C1 segment of cervical spinal cord (tissue), 14 donors: Measurements from ENCODE around the gene DAB2IP.
"Not testable (repeated sequence)": the region's sequence is repeated elsewhere in the genome, so short reads cannot be mapped to it uniquely, and the experiment has no call there.

ENCODE experiments used
- DNase-seq, 14 donors: peaks; one replicate each; lab custom pipeline; 2025; lab: John Stamatoyannopoulos, UW

DAB2IP gene

DNA sequence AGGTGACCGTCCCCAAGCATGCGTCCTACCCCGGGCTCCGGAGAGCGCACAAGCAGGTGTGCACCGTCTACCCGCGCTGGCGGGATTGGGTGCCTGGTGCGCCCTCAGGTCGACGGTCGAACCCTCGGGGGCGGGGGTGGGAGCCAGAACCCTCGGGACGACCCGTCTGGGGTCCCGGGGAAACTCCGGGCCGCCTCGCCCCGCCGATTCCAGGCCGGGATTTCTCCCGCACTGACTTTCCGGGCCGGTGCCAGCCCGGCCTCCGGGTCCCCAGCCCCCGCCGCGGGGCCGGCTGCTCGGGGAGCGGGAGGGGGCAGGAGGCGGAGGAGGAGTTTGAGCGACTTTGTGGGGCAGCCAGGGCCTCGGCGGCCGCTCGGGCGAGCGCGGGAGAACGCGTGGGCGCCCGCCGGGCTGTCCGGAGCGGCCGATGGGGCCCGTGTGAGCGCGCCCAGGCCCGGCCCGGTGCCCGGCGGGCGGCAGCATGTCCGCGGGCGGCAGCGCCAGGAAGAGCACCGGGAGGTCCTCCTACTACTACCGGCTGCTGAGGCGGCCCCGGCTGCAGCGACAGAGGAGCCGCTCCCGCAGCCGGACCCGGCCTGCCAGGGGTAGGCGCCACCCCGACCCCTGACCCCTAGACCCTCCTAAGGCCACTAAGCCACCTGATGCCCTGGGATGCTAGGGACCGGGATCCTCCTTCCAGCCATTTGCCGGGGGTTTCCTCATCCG, at the start of gene DAB2IP:
Gene DAB2IP, plus strand, starts transcription at position 340 of the 726 bp plus-strand sequence. Its CDS starts 142 bp downstream, at position 482.
- DNase-seq: peak in 11 of 14 donors; percentile 31 to 83 (median 45)

DNA sequence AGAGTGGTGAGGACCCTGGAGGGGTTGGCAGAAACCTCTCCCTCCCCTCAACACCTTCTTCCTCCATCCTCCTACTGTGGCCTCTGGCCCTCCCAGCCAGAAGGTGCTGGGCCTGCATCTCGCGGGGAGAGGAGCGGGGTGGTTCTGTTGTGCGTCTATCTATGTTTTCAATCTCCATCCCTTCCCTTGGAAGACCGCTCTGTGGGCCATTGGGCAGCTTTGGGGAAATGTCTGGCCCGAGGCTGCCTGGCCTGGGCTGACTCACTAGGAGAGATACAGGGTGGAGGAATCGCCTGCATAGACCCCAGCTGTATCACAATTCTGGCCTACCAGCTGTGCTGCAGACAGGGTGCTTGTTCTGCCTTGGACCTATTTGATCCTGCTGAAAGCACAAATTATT, 48.4 kb upstream of the DAB2IP start:
- no peak for DNase-seq

DNA sequence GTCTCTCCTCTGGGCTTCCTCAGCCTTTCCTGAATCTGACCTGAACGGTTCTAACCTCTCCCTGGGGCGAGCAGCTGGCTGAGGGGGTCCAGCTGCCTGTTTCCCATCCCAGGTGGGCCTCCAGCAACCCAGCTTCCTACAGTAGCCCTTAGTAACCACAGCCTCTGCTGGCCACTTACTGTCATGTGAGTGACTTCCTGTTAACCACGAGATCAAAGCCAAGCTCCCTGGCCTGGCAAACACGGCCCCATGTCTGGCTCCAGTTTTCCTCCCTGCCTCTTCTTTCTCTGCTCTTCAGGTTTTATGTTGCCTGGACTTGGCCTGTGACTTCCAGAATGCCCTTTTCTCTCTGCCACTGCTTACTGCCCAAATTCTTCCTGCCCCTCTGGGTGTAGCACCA, 47.2 kb upstream of the DAB2IP start:
- peak in 6 of 14 donors; percentile 49 to 68 (median 56) for DNase-seq

DNA sequence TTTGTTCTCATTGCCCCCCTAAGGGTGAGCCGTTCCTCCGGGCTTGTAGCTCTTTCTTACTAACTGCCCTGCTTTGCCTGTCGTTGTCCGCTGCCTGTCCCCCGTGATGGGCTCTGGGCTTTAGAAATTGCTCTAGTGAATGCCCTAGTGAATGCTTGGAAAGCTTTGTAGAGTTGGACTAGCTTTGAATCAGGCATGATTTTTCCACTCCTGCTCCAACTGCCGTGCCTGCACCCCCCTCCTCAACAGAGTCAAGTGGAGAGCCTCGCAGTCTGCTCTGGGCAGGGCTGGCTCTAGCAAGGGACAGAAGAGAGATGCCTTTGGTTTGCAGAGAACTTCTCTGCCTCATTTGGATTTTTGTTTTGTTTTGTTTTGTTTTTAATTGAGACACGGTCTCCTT, 46.8 kb upstream of the DAB2IP start:
- DNase-seq: peak in 4 of 14 donors; percentile 49 to 68 (median 62)

DNA sequence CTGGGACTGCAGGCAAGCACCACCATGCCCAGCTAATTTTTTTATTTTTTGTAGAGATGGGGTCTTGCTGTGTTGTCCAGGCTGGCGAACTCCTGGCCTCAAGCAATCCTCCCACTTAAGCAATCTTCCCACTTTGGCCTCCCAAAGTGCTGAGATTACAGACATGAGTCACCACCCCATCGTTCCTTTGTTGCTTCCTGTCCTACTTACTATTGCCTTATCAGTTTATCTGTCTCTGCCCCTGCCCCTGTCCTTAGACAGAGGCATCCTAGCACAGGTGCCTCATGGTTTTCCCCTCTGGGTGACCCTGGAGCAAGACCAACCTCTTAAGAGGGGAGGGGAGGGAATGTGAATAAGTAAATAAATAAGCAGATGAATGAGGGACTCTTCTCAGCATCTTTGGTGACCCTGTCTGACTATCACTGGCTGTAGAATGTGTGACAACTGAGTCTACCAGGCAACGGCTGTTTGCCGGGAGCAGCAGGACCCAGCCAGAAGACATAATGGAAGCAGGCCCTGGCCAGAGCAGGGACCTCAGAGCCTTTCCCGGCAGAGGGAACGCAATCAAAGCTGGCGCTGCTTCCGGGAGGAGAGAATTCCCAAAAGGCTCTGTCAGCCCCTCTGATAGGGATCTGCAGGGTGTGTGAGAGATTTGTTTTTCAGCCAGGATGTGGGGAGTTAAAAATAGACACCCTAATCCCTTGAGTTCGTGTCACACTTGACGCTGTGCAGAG, 43.8 kb upstream of the DAB2IP start:
- peak in 1 of 14 donors; percentile 55 for DNase-seq

DNA sequence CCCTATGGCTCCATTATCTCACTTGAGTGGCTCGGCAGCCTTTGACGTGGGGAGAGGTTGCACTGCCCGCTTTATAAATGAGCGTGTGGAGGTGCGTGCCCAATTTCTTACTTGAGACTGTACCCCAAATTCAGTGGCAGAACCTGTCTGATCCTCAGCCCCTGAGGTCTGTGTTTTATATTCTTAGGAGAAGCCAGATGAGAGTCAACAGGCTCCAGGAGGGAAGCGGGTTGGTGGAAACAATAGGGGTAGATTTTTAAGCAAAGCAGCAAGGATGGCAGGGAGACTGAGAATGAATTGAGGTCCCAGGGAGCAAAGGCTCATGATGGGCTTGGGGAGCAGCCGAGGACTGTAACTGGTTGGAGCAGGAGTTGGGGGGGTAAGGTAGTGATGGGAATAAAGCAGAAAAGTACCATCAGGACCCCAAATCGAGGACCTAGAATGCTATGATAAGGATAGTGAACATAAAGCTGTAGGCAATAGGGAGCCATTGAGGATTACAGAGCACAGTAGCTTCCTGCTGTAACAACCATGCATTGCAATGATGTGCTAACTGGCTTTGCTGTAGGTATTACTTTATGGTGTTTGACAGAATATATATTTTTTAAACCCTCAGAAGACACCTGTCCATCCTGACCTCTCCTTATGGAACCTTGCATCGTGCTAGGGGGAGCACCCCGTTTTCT, 43.1 kb upstream of the DAB2IP start:
- no peak for DNase-seq

DNA sequence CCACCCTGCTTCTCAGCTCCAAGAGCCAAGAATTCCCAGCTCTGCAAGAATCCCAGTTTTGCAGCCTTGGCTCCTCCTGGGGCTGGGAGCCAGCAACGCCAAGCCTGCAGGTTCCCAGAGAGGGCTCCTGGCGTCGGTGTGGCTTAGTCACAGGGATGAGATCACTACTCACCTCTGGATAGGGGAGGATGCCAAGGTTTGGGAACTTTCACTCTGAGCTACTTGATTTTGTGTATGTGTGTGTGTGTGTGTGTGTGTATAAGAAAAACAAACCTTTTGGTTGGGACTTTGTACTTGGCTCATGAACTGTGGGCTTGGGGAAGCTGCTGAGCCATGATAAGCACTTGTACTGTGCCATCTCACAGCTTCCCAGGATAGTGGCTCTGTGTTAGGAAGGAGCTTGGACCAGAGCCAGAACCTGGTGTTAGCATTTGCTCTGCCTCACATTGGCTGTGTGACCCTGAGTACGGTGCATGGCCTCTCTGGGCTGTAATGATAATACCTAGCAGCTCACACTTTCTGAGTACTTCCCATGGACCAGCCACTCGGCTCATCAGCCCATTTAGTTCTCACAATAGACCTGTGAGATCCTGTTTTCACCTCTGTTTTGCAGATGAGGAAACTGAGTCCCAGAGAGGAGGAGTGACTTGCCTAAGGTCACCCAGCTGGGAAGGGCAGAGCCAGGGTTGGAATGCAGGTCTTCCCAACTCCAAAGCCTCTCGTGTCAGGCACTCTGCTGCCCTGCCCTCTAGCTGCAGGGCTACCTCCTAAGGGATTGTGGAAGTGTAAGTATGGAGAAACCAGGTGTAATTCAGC, 41.4 kb upstream of the DAB2IP start:
- DNase-seq: peak in 1 of 14 donors; percentile 57

DNA sequence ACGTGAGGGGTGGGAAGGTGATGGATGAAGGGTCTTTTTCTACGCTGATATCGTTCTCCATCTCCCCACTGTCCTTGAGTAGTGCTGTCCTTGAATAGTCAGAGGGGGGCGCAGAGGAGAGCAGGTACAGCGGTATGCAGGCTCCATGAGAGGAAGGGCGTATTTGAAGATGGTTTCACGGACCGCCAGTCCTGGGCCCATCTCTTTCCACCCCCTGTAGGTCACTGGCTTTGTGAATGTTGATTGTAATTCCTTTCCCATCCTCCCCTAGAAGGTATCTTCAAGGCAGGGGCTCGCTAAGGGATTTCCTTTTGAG, 40.8 kb upstream of the DAB2IP start:
- DNase-seq: no peak

DNA sequence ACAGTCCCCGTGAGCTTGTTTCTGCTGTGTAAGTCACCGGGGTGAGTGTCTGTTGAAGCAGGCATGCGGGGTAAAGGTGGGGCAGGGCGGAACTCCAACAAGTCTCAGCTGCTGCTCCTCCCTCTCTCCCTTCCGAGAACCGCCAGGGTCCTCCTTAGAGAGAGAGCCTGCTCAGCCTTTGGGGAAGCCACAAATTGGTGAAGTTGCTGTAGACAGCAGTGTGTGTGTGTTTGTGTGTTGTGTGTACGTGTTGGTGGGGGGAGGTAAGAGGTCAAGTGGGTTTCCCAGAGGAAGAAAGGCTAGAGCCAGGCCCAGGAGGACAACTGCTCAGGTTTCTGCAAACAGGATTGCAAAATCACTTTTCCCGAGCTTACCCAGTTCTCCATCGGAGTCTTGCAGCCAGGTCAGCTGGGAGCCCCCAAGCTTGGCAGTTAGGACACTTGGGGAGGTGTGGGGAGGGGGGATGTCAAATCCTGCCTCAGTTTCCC, 38.9 kb upstream of the DAB2IP start:
- DNase-seq: peak in 1 of 14 donors; percentile 49

DNA sequence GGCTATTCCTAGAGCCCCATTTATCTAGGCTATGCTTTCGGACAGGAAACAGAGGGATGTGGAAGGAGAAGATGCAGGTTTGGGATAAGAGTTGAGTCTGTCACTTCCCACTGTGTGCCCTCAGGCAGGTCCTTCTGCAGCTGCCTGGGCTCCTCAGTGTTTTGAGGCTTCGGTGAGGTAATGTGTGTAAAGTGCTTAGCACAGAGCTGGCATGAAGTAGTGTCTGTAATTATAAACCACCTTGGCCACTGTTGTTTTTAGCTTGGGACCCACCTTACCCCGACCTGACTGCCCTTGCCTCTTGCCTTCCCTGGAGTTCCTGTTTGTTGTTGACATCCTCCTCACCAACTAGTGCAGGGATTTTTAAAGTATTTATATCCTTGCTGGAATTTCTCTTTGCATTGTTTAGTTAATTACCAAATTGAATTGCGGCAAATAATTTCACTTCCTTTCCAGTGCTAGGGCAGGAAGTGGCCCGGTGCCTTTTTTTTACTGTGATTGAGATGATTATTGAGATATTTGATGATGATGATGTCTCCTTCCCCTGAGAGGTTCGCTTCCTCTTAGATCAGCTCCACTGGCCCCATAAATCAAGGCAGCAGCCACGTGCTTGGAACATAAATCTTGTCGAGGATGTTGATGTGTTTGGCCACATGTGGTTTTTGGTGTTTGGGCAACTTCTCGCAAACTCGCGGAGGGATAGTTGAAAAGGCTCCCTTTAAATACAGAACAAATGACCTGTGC, 38.3 kb upstream of the DAB2IP start:
- DNase-seq: no peak

DNA sequence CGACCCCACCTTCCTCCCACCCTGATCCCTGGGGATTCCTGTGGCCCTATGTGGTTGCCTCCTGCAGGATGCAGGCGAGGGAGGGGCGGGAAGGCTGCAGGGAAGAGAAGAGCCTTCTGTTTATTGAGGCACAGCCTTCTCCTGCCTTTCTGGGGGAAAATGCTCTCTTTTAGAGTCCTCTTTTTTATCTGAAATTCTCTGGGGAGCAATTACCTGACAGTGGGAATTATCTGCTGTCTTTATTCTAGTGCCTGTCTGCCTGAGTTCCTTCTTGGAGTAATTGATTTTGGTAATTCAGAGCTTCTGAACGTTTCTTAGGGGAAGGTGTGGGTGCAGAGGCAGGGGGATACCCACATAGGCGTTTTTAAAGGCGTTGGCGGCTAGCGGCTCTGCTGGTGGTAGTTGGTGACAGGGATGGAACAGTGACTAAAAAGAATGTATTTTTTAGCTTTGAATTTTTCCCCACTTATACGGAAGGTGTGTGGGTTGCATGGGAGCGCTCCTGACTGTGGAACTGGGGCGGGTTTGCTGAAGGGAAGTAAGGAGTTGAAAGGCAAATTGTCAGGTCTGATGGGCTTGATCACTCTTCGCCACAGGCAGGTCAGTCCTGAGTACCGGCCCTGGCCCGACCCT, 35.2 kb upstream of the DAB2IP start:
- no peak for DNase-seq

DNA sequence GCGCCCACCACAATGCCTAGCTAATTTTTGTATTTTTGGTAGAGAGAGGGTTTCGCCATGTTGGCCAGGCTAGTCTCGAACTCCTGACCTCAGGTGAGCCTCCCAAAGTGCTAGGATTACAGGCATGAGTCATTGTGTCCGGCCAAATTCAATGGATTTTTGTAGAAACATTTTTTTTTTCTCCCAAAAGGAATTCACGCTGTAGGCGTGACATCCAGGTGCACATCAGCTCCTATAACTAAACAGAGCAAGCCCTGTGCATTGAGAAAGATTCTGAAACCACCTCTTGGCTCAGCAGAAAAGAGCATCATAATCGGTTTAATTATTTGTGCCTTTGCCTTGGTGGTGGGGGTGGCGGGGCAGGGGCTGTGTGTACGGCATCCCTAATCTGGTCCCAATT, 32.9 kb upstream of the DAB2IP start:
- no peak for DNase-seq

DNA sequence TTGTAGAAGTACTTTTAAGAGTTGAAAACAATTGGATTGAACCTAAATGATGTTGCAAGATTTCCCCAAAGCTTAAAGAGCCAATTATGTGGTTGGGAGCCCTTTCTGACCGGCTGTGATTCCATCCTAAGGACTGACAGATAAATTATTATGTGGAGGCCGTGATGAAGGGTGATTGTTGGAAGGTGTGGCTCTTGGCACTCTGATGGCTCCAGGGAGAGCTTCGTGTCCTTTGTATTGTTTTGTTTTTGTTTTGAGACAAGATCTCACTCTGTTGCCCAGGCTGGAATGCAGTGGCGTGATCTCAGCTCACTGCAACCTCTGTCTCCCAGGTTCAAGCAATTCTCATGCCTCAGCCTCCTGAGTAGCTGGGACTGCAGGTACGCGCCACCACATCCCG, 32.5 kb upstream of the DAB2IP start:
- not testable (repeated sequence) for DNase-seq

DNA sequence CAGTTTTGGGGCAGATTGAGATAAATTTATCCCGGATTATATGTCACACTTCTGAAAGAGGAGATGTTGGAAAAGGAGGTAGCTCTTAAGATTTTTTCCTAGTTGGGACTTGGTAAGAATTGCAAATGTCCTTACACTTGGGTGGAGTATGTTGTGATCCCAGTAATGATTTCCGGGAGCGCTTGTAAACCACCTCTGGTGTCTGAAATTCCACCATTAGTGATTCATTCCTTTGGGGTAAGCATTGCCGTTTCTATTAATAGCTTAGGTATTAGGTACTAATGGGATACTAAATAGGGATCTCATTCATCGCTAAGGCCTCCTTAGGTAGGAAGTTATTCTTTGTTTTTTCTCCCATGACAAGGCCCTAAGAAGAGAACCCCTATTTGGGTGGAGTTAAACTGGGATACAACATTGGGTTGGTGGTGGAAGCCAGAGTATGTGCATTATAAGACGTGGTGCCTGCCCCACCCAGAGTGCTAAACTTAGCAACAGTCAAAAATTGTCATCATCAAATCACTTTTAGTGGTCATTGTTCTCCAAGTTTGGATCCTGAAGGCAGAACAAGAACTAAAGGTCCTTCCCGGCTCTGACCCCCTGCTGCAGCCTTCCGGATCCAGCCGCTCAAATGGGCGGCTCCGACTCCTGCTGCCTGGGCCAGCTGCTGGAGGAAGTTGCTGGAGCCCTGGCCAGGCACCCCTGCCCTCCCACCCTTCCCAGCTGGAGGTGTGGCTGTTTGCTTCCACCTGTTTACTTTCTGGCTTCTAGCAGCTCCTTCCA, 31.7 kb upstream of the DAB2IP start:
- no peak for DNase-seq

DNA sequence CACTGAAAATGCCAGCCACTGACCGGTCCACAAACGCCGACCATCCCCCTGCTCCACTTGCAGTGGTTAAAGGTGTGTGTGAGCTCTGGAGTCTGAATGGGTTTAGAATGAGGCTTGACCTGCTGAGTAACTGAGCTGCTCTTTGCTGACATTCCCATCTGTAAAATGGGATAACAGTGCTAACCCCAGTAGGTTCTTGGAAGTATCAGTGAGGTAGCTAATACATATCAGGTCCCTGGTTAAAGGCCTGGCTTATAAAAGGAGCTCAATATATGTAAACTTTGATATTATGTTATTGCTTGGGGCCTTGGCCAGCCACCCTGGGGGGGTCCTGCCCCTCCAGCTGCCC, 31.1 kb upstream of the DAB2IP start:
- DNase-seq: no peak

DNA sequence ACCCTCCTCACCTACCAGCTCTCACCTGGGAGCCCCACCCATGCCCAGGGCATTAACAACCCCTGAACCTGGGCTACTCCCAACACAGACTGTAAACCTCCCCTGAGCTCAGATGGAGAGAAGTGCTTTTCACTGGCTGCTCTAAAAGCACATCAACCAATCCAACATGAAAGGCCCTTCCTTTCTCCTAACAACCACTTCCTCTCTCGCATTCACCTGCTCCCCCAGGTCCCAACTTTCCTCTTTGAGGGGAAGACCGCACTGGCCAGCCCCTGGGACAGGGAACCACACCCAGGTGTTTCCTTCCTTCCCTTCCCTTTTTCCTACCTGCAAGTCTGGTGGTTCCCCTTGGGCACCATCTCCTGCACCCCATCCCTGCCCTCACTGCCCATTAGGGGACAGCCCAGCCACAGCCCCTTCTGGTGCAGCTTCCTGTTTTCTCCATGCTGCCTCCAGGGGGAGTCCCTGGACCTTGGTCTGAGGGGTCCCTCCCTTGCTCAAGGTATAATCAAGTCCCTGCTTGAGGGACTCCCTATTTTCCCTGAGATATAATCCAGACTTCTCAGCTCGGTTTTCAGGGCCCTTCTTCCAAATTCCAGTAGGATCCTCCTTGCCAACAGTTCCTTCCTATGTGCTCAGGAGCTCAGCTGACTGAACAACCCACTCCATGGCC, 30.5 kb upstream of the DAB2IP start:
- DNase-seq: no peak

DNA sequence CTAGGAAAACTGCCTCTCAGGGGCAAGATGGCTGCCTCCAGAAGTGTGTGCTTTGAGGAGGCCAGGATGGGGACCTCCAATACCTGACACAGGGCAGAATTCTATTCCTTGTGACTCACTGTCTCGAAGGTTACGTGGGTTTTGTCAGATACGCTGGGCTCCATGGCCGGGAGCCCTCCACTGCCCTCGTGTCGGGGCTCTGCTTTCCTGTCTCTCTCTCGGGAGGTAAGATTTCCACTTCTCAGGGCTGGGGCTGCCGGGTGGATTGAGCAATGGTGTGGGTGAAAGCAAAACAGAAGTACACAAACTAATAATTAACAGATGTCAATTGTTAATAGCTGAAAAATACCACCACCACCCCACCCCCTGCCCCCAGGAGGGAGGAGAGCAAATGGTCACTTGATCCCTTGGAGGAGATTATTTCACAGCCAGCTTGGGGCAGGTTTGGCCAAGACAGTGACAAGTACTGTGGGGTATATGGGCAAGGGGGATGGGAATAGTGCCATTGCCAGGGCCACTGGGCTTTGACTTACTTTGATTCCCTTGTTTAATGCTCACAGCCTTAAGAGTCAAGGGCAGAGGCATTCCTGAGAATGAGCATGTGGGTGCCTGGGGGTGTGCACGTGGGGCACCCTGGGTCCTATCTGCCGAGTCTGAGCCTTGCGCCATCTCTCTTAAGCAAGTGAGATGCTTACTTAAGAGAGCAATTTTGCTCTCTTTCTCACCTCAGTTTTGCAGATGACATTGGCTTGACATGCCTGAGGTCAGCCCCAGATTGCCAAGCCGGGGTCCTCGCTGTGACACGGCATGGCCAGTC, 28.8 kb upstream of the DAB2IP start:
- no peak for DNase-seq

DNA sequence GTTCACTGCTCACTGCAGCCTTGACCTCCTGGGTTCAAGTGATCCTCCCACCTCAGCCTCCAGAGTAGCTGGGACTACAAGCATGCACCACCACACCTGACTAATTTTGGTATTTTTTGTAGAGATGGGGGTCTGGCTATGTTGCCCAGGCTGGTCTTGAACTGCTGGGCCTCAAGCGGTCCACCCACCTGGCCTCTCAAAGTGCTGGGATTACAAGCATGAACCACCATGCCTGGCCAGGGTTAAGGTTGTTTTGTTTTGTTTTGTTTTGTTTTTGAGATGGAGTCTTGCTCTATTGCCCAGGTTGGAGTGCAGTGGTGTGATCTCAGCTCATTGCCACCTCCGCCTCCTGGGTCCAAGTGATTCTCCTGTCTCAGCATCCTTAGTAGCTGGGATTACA, 28.0 kb upstream of the DAB2IP start:
- not testable (repeated sequence) for DNase-seq
